Ascending aorta (tissue), 2 donors: Measurements from ENCODE around the gene CBFA2T2. TPM values are rescaled to one million over a fixed set of nuclear protein-coding genes. Genes with fewer than 3 reads are reported as not detected.

Source experiments
- DNase-seq, 2 donors: peaks; one replicate each; pipeline ENCODE4 v3.0.0-alpha.2; 2019; ENCODE audit warnings: low spot score in 2 of 2
- H3K27ac ChIP-seq, 2 donors: fragments of 200-600 bp; sonication (generic); one replicate each; pipeline ENCODE4 v1.5.1; 2016 to 2017; ENCODE audit warnings: mild to moderate bottlenecking in 1 of 2
- H3K27me3 ChIP-seq: fragments of 200-600 bp; sonication (generic); one replicate; pipeline ENCODE4 v1.5.1; 2017
- H3K36me3 ChIP-seq, 2 donors: fragments of 200-600 bp; sonication (generic); one replicate each; pipeline ENCODE4 v1.5.1; 2016
- H3K4me1 ChIP-seq, 2 donors: fragments of 200-600 bp; sonication (generic); one replicate each; pipeline ENCODE4 v1.5.1; 2016 to 2017; ENCODE audit warnings: mild to moderate bottlenecking in 1 of 2
- H3K4me3 ChIP-seq, 2 donors: fragments of 200-600 bp; sonication (generic); one replicate each; pipeline ENCODE4 v1.5.1; 2016 to 2017; ENCODE audit warnings: mild to moderate bottlenecking in 1 of 2
- H3K9me3 ChIP-seq, 2 donors: fragments of 200-600 bp; sonication (generic); one replicate each; pipeline ENCODE4 v1.5.1; 2016
- CTCF ChIP-seq, 3 experiments: fragments of 200-600 bp in 2 of 3; fragments of 450-650 bp in 1 of 3; sonication (generic) in 2 of 3; IDR thresholded peaks; one replicate each; pipeline ENCODE4 v1.5.1; 2016 to 2019; ENCODE audit warnings: antibody characterized with exemption in 3 of 3, mild to moderate bottlenecking in 1 of 3, moderate library complexity in 1 of 3
- intact Hi-C: fragments of 100-400 bp; cut with DNase I; formaldehyde crosslinking; loops from one replicate; pipeline ENCODE4 v1.15.1; 2023
- total RNA-seq: library from RNA; depleted of rRNA; stranded (reverse); fragments of >200 nt; gene quantifications from one replicate; pipeline ENCODE4 v1.1.0, GENCODE V29; 2016

The CBFA2T2 gene
- total RNA-seq, 1 donor from 2014 or later: 22.4 TPM

DNA sequence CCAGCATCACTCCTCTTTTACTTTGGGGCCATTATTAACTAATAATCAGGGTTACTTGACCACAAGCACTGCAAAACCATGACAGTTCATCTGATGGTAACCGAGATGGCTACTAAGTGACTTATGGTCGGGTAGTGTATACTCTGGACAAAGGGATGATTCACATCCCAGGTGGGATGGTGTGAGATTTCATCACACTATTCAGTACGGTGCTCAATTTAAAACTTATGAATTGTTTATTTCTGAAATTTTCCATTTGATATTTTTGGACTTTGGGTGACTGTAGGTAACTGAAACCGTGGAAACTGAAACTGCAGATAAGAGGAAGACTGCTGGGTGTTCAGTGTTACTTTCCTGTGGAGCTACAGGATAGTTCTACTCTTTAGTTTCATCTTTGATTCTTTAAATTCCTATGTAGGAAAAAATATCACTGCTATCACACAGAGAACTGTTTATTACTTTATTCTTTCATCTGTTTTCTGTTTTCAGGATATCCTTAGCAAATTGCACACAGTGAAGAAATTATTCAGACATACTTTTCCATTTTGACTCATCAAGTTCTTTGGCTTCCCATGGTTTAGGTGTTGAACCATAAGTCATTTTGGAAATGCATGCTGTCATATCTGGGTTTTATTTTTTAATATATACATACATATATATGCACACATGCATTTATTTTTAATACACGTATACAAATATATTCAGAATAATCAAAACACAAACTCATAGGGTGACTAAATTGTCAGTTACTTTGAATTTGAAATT lies 113.1 kb downstream of the CBFA2T2 start:
- no peaks in the 10 kb centered on the region for H3K9me3 ChIP-seq
- no peak for DNase-seq
- H3K27me3 ChIP-seq: no peaks in the 10 kb centered on the region
- H3K36me3 ChIP-seq: peaks cover 7 to 21% of the 10 kb centered on the region in 2 donors
- no peak overlapping the region for H3K27ac ChIP-seq
- no peaks in the 10 kb centered on the region for H3K4me1 ChIP-seq
- H3K4me3 ChIP-seq: no peak overlapping the region
- intact Hi-C loops: no loop called here
- no peak for TF ChIP-seq CTCF (IDR thresholded peaks at IDR 0.05)

- peaks cover 7 to 23% of the 10 kb centered on the region in 2 donors for H3K36me3 ChIP-seq
- no peaks in the 10 kb centered on the region for H3K9me3 ChIP-seq
- H3K4me3 ChIP-seq: no peak overlapping the region
- H3K27ac ChIP-seq: no peak overlapping the region
- H3K27me3 ChIP-seq: no peaks in the 10 kb centered on the region
- no peak for DNase-seq
- TF ChIP-seq CTCF (IDR thresholded peaks at IDR 0.05): no peak
- H3K4me1 ChIP-seq: no peaks in the 10 kb centered on the region
- intact Hi-C loops: no loop called here
These were observed 114.4 kb downstream of the CBFA2T2 start for GRCh38 chr20:33604084-33604990.

GRCh38 chr20:33604991-33605370 lies 115.1 kb downstream of the CBFA2T2 start:
- no peak for DNase-seq
- Histone ChIP-seq H3K27ac (no peak overlapping the region), H3K27me3 (no peaks in the 10 kb centered on the region), H3K4me1 (no peaks in the 10 kb centered on the region), H3K9me3 (no peaks in the 10 kb centered on the region), H3K36me3 (peaks cover 7 to 23% of the 10 kb centered on the region in 2 donors), H3K4me3 (no peak overlapping the region)
- no peak for TF ChIP-seq CTCF (IDR thresholded peaks at IDR 0.05)
- intact Hi-C loops: no loop called here

GRCh38 chr20:33606118-33606771 lies 116.3 kb downstream of the CBFA2T2 start:
- H3K36me3 ChIP-seq: peaks cover 4 to 23% of the 10 kb centered on the region in 2 donors
- DNase-seq: no peak
- H3K9me3 ChIP-seq: no peaks in the 10 kb centered on the region
- intact Hi-C loops: no loop called here
- no peak overlapping the region for H3K27ac ChIP-seq
- H3K4me3 ChIP-seq: no peak overlapping the region
- no peaks in the 10 kb centered on the region for H3K27me3 ChIP-seq
- no peaks in the 10 kb centered on the region for H3K4me1 ChIP-seq
- TF ChIP-seq CTCF (IDR thresholded peaks at IDR 0.05): no peak

- no peak for DNase-seq
- no peak overlapping the region for H3K4me3 ChIP-seq
- H3K27ac ChIP-seq: no peak overlapping the region
- peaks cover 19 to 42% of the 10 kb centered on the region in 2 donors for H3K36me3 ChIP-seq
- no peaks in the 10 kb centered on the region for H3K9me3 ChIP-seq
- H3K27me3 ChIP-seq: no peaks in the 10 kb centered on the region
- no peak for TF ChIP-seq CTCF (IDR thresholded peaks at IDR 0.05)
- intact Hi-C loops: no loop called here
- H3K4me1 ChIP-seq: no peaks in the 10 kb centered on the region
These were observed 119.6 kb downstream of the CBFA2T2 start for GRCh38 chr20:33609504-33609903.
